Effector CD8-positive, alpha-beta T cell (primary cell): ENCODE results near the gene PTH.

ENCODE experiments used
- DNase-seq: peaks from one replicate; lab custom pipeline; 2025; lab: John Stamatoyannopoulos, UW
- total RNA-seq, 4 experiments: gene quantifications; one replicate each; lab custom pipeline; 2026; lab: John Stamatoyannopoulos, UW

PTH gene
- total RNA-seq = 0 reads per million in 4 experiments

DNA sequence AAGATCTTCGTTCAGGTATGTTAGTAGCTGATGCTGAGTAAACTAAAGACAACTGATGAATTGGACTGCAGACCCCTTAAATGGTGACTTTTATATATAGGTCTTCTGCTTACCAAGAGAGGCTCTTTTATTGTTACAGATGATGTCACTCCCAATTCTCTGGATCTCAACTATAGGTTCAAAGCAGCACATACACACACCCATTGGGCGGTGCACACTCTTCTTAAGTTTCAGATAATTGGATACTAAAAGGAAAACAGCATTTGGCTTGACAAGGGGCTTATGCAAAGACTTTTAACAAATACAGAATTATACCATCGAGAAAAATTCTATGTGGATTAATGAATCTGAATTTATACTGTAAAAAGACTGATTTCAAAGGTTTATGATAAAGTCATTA is at the start of gene PTH:
TSS of gene PTH (minus strand) at position 69 of the 400 bp plus-strand sequence. CDS start 3,142 bp downstream, outside the sequence.
- no peak for DNase-seq

DNA sequence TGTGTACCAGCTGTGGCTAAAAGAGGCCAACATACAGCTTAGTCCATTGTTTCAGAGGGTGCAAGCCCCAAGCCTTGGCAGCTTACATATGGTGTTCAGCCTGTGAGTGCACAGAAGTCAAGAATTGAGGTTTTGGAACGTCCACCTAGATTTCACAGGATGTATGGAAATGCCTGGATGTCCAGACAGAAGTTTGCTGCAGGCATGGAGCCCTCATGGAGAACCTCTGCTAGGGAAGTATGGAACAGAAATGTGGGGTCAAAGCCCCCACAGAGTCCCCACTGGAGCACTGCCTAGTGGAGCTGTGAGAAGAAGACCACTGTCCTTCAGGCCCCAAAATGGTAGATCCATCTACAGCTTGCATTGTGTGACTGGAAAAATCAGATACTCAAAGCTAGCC is 42.2 kb upstream of the PTH start:
- DNase-seq = no peak

DNA sequence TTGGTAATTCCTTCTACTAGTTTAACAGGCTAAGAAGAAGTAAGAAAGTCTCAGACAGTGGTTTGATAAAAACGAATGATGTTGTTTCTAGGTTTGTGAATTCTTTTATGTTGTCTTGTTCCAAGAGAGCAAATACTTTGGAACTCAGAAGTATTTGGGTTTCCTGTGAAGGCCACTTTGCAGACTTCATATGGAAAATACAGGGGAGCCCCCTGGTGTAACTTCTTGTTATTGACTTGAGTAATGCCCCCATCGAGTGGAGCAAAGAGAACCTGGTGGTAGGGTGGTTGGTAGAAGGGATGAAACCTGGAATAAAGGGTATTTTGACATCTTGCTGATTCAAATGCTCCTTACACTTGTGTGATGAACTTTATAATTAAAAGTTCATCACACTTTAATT is 40.0 kb upstream of the PTH start:
- DNase-seq = no peak

DNA sequence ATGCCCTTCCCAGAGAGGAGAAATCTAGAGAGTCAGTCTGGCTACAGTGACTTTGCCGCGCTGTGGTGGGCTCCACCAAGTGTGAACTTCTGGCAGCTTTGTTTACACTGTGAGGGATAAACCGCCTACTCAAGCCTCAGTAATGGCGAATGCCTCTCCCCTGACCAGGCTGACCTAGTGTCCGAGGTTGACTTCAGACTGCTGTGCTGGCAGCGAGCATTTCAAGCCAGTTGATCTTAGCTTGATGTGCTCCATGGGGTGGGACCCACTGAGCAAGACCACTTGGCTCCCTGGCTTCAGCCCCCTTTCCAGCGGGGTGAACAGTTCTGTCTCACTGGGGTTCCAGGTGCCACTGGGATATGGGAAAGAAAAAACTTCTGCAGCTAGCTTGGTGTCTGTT is 38.6 kb upstream of the PTH start:
- DNase-seq = no peak

DNA sequence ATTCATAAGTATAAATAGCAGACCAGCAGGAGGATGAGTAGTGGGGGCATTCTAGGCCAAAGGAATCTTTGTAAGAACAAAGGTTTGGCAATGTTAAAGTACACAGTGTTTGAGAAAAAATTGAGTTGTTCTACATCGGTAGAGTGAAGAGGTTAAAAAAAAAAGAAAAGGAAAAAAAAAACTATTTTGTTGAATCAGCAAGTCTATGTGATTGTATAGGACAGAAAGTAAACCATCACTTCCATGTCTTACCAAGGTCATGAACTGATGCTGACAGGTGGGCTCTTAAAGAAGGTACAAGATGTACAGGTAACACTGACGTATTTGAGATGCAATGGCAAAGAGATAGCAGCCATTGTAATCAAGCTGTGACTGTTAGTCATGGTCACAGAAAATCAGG is 29.5 kb upstream of the PTH start:
- DNase-seq = no peak

DNA sequence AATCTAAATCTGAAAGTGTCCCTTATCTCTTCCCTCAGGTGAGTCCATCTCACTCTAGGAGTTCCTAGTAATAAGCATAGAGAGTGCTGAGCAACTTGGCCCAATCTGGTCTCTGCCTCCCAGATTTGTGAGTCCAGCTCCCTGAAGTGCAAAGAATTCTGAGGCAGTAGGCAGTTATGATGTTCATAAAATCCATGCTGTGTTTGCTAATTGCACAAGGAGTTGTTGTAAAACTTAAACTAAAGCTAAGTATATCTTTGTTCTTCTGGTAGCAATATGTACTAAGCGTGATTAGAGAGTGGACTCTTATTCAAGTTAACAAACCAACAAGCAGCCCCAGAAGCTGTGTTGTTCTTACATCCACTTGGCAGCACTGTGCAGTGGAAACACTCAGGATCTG is 7.6 kb upstream of the PTH start:
- DNase-seq = no peak

DNA sequence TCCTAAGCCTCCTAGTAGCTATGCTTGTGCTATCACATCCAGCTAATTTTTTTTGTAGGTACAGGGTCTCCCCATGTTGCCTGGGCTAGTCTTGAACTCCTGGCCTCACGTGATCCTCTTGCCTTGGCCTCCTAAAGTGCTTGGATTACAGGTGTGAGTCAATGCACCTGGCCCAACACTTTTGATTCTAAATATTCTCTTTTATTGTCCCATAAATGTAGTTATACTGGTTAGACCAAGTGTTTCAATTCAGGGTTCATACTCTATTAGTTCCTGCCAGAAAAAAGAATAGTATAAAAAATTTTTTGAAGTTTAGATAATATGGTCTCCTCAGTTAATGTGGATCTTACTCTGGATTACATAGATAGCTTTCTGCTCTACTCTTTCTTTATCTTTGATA is 6.7 kb upstream of the PTH start:
- no peak for DNase-seq

DNA sequence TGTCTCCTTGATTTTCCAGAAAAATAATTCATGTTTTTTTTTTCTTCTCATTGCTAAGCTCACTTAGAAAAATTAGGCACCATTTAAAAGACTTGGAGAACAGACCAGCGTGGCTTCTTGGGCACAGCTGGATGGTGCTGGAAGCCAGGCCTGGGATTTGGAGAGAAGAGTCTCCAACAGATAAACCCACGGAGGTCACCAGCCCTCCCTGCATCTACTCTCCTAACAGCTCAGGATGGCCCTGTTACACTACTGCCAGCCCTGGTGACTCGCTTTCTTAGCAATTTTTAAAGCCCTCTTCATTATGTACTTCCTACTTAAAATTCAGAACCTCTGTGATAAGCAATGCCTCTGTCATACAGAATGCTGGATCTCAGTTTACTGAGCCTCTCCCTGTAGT is 1.7 kb downstream of the PTH start:
- DNase-seq = no peak

DNA sequence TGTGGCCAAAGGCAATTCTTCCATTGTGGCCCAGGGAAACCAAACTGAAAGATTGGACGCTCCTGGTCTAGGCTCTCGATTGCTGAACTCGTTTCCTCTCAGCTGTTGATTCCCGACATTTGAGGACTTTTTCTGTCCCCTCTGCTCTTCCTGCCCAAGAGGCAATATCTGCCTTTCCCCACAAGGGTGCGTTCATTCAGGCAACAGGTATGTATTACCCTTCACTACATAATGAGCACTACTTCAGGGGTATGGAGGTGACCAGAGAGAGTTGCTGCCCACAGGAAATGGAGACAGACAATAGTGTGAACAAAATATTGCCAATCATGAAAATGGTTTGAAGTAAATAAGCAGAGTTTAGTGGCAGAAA is 8.2 kb downstream of the PTH start:
- no peak for DNase-seq

DNA sequence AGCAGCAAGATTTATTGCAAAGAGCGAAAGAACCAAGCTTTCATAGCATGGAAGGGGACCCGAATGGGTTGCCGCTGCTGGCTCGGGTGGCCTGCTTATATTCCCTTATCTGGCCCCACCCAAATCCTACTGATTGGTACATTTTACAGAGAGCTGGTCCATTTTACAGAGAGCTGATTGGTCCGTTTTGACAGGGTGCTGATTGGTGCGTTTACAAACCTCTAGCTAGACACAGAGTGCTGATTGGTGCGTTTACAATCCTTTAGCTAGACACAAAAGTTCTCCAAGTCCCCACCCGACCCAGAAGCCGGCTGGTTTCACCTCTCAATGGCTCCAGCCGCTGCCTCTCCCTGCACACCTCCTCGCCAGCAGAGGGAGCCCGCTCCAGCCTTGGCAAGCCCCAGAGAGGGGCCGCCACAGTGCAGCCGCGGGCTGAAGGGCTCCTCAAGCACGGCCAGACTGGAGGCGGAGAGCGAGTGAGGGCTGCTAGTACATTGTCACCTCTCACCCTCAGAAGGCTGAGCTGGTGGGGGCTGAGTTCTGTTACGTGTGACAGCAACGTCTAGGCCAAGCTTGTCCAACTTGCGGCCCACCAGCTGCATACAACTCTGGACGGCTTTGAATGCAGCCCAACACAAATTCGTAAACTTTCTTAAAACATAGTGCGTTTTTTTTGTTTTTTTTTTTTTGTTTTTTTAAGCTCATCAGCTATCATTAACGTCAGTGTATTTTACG is 8.7 kb downstream of the PTH start:
- peak; percentile 28 for DNase-seq

DNA sequence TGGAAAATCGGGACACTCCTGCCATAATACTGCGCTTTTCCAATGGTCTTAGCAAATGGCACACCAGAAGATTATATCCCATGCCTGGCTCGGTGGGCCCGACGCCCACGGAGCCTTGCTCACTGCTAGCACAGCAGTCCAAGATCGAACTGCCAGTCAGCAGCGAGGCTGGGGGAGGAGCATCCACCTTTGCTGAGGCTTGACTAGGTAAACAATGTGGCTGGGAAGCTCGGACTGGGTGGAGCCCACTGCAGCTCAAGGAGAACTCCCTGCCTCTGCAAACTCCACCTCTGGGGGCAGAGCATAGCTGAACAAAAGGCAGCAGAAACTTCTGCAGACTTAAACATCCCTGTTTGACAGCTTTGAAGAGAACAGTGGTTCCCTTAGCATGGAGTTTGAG is 15.6 kb downstream of the PTH start:
- DNase-seq = no peak

DNA sequence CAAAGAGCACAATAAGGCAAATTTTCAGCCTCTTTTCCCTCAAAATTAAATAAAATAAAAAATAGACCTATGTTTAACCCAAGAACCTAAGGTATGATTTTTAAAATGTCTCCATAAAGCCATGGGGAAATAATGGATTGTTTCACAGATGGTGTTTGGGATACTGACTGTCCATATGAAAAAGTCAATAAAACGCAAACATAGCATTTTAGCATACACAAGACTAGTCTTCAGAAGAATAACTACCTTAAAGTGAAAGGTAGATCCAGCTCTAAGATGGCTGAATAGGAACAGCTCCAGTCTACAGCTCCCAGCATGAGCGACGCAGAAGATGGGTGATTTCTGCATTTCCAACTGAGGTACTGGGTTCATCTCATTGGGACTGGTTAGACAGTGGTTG is 16.1 kb downstream of the PTH start:
- no peak for DNase-seq

DNA sequence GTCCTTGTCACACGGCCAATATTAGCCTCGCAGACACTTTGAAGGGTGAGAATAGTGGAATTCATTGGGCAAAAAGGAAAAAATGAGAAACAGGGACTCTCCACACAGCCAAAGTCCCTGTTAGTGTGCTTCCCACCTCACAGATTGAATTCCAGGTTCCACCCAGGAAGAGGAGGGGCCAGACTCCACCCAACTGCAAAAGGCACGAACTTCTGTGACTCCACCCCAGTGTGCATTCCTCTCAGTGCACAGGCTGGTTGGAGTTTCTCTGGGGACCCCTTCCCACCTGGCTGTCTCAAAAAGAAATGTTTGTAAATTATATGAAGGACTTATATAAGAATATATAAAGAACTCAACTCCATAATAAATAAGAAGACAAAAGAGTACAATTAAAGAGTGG is 20.7 kb downstream of the PTH start:
- DNase-seq = no peak

DNA sequence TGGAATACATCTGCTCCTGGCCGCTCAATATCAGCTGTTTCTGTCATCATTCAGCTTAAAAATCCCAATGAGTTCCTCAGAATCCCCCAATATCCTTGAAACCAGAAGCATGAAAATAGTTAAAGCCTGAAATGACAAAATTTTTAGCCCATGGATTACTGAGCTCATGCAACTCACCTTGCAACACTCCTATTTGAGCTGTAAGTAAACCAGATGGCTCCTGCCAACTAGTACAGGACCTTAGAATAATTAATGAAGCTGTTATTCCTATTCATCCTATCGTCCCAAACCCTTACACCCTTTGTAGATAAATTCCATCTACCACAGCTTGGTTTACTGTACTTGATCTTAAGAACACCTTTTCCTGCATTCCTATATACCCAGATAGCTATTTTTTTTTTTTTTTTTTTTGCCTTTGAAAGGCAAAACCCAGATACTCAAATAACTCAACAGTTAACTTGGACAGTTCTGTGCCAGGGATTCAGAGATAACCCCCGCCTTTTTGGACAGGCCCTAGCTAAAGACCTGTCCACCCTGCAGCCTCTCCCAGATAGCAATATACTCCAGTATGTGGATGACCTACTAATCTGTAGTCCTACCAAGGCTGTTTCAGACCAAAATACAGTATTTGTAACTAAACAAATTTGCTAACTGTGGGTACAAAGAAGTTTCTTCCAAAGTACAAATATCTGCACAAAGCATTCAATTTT is 22.6 kb downstream of the PTH start:
- no peak for DNase-seq

DNA sequence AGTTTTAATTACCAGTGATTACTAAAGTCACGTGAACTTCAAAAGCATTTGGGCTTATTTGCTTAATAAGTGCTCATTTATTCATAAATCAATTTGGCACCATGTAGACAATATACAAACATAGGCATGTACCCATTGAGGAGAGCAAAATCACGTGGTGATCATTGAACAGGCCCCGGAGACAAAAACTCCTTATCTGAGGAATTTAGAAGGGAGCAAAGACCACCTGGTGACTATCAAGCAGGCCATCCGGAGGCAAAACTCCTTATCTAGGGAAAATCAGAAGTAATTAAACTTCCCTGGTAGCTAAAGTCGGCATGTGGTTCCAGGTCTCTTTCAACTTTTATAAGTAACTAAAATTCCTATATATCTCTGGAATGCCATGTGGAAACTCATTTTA is 27.0 kb downstream of the PTH start:
- DNase-seq = no peak

DNA sequence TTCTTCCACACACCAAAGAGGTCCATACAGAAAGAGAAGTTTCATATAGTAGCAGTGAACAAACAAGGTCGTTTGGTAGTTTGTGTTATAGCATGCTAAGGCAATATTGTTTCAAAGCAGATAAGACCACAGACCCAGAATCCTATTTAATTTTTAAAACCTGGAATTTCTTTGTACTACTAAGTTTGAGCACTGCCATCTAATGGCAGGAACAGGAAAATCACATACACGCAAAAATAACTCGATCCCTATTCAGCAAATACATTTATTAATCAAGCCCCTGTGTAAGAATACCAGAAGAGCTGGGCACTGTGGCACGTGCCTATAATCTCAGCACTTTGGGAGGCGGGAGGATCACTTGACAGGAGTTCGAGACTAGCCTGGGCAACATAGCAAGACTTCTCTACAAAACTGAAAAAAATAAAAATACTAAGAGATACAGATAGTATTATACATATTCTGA is 29.9 kb downstream of the PTH start:
- no peak for DNase-seq

DNA sequence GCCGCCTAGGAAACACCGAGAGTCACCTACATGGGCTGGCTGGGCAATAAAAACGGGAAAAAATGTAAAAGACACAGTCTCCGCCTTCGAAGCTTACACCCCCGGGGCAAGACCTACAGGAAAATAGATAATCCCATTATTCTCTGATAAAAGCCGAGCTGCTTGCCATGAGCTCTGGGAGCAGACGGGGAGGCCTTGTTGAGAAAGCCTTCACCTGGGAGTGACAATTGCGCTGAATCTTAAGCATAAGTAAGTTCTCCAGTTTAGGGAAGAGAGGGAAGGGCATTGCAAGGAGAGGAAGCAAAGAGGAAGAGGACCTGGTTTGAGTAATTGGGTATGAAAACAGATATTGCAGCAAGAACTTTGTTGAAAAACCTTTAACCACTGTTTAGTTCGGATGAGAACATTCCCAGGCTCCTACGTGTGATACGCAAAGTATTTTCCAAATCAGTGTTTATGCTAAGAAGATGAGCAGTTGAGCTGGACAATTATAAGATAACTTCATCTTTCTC is 32.0 kb downstream of the PTH start:
- DNase-seq = no peak

DNA sequence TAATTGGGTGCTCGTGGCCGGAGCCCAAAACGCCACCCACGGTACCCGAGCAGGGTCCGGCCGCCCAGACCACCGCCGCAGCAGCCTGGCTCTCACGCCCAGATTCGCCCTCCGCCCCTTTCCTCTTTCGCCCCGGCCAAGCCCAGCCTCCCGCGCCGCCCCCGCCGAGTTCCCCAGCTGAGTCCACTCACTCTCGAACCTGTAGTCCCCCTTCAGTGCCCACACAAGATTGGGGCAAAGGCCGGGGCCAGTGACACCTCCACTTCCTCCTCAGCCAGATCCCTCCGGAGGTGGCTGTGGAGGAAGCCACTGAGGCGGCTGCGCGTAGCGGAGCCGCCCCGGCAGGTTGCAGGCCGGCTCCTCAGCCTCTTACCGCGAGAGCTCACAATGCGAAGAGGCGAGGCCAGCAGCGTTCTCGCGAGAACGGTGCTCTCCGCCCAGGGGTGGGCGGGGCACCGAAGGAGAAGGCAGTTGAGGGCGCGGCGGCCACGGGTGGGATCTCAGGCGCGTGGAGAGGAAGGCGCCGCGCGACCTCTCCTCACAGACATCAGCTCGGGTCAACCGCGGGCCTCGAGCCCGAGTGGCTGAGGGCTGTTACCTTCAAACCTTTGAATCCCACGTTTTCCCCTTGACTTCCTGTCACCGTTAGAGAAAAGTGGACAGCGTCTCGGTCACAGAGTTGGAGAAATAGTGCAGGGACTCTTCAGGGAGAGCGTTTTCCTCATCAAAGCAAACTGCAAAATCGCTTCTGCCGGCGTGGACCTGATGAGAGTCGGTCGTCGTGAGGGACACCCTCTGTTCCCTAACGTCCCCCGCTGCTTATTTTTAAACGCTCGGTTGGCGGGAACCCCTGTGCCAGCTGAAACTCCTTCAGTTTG is 32.7 kb downstream of the PTH start, which contains the start of gene BTBD10:
TSS of gene BTBD10 (minus strand) at position 322 of the 878 bp plus-strand sequence. CDS start 18,098 bp downstream, outside the sequence.
- peak; percentile 89 for DNase-seq

DNA sequence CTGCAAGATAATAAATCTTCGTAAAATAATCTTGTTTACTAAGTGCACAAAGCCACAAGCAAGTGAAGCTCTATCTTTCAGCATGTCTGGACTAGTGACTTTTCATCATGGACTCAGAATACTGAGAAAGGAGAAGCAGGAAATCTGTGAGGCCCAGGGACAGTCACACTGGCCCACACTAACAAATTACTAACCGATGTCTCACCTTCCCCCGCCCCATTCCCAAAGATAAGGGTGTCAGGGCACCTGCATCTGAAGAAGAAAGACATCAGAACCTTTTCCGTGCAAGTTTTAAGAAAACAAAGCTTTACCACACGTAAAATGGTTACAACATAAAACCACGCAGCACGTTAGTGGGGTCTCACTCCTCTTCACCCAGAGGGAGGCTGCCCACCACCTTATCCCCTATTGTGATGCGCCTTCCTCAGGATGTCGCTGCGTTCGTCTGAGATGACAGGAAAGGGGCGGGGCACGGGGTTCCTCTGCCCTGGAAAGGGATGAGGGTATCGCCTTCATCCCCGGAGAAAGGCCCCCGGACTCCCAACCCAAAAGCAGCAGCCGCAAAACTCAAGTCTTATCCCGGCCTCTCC is 33.4 kb downstream of the PTH start:
- DNase-seq = peak; percentile 59

DNA sequence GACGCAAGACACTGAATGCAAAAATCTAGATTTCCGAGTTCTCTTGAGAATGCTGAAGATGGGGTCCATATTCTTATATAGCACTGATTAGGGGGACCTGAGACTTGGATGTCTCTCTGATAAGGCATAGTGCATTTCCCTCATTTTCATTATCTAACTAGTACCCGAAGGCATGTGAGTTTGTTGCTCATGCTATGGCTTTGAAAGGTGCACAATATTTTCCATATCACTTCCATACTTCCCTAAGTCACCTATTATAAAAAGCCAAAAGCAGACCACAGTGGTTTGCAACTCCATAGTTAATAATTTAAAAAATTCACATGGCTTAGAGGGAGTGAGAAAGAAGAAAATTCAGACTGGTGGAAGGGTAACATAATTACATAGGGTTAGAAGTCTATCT is 34.5 kb downstream of the PTH start:
- DNase-seq = no peak

DNA sequence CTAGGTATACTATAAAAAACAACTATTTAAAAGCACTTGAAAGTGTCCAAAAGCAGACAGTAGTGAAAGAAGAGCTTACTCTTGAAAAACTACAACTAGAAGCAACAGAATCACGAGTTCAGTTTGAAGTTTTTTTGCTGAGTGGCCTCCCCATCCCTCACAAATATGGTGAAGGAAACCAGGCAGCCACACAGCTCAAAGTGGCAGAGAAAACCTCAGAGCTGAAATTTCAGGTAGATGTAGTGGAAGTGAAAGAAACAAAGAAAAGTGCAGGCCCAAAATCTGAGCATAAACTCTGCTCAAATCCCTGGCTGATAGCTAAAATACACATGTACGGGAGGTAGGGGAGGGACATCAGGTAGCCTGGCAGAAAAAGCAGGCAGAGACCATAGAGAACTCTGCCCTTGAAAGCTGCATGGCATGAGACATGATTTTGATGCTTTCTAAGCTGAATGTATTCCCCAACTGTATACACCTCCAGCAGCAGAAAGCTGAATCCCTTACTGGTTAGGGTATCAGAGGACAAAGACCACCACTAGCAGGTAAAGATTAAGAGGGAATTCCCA is 44.9 kb downstream of the PTH start:
- DNase-seq = no peak
